ENCODE data around the gene ROBO1.

Gene ROBO1

GRCh38 chr3:79297245-79297960 is 470.4 kb downstream of the ROBO1 start:
- DNase-seq, result peak; percentile 28

DNA sequence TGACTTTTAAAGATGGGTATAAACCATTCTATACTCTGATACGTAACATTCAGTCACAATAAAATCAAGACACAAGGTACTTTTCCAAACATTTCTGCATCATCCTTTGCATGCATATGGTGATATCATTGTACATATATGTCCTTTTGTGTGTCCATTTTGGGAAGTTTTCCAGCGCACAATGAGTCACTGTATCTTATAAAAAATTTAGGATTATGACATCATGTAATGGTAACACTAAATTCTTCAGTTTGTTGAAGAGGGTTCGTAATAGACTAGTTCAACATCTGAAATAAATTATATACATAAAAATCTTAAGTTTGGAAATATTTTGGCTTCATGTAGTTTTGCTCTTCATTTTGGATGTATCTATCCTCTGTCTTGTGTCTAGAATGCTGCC is 480.9 kb downstream of the ROBO1 start:
- no peak for DNase-seq

DNA sequence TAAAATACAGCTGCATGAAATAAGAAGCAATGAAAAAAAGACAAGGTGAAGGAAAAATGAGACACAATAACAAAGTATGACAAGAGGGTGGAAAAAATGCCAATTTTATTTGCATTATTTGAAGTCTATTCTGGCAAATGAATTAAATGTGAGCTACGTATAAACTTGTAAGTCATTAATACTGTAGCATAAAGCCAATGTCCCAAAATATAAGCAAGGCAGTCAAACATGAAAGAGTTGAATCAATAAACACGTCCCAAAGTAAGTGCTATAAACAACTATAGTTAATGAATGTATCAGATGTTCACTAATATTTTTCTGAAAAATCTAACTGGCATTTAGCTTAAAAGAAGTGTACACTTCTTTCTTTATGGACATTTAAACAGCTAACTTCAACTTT is 481.9 kb downstream of the ROBO1 start:
- DNase-seq, result no peak

DNA sequence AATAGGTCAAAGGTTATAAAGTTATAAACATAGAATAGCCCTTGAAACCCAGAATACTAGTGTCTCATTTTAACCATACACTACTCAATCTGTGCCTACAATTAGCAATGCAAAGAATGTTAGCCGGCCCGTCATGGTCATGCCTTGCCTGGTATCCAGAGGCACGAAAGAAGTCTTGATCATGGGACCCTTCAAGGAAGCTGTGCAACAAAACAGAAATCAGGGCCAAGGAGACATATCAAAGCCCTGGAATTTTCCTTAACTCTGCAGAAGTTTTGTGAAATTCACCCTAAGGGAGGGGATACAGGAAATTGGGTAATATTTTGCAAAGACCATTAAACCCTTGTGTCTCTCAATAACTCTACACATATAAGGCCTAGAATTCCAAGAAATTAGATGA is 482.4 kb downstream of the ROBO1 start:
- no peak for DNase-seq

GRCh38 chr3:79284781-79285180 is 483.0 kb downstream of the ROBO1 start:
- DNase-seq, result no peak

DNA sequence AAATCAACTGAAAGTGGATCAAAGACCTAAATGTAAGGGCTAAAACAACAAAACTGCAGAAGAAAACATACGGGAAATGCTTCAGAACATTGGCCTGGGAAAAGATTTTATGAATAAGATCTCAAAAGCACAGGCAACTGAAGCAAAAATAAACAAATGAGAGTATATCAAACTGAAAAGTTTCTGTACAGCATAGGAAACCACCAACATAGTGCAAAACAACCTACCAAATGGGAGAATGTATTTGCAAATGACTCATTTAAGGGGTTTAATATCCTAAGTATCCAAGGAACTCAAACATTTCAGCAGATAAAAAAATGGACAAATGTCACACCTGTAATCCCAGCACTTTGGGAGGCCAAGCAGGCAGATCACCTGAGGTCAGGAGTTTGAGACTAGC is 489.1 kb downstream of the ROBO1 start:
- no peak for DNase-seq

- DNase-seq, result no peak
These were observed 499.4 kb downstream of the ROBO1 start for GRCh38 chr3:79268422-79268821.

DNA sequence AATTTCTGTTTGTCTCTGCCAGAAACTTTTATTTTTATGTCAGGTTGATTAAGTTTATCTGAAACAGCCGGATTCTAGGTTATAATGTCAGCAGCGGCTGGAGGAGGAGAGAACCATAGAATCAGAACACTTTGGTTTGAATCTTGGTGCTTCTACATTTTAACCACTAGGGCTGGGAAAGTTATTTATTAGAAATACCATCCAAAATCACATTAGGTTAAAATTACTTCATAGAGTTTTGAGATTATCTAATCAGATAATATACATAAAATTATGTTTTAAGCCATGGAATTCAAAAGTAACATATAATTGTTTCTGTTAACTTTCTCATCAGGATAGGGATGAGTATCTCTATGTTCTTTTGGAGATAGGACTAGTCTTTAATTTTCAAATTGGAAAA is 502.9 kb downstream of the ROBO1 start:
- no peak for DNase-seq

GRCh38 chr3:79263423-79263822 is 504.4 kb downstream of the ROBO1 start:
- DNase-seq, result no peak

GRCh38 chr3:79258479-79258878 is 509.3 kb downstream of the ROBO1 start:
- no peak for DNase-seq

- no peak for DNase-seq
These were observed 510.0 kb downstream of the ROBO1 start for GRCh38 chr3:79257791-79258190.

- DNase-seq, result no peak
These were observed 512.1 kb downstream of the ROBO1 start for GRCh38 chr3:79255702-79256101.

DNA sequence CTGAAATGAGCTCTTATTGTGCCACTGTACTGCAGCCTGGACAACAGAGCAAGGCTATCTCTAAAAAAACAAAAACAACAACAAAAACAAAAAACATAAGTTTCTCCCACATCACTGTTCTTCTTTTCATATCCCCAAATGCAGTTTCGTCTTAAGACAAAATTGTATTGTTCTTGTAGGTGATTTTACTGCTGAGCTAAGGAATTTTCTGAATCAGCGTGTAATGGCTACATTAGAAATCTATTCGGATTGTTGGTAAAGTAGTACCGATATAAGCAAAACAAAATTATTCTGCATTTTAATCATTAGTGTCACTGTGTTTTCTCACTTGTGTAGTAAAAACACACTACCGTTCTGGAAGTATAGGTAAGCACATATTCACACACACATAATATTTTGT is 512.5 kb downstream of the ROBO1 start:
- DNase-seq, result no peak

GRCh38 chr3:79253704-79254103 is 514.1 kb downstream of the ROBO1 start:
- DNase-seq, result no peak

- DNase-seq, result no peak
These were observed 514.5 kb downstream of the ROBO1 start for GRCh38 chr3:79253271-79253670.

GRCh38 chr3:79250746-79251145 is 517.1 kb downstream of the ROBO1 start:
- no peak for DNase-seq

DNA sequence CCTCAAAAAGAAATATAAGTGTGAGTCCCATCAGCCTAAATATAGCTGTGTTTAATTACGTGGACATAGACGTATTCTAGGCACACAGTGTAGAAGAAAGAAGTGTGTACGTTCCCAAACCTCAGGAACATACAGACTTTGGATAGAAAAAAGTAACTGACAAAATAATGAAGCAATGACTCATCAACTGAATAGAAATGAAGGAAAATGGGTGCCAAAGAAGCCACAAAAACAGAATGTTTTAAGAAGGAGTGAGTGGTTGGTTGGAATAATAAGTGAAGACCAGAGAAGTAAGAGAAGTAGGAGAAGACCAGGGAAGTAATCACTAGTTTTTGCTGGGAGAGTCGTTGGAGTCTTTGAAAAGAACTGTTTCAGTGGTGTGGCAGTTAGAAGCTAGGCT is 518.1 kb downstream of the ROBO1 start:
- no peak for DNase-seq

- no peak for DNase-seq
These were observed 520.1 kb downstream of the ROBO1 start for GRCh38 chr3:79247725-79248043.

DNA sequence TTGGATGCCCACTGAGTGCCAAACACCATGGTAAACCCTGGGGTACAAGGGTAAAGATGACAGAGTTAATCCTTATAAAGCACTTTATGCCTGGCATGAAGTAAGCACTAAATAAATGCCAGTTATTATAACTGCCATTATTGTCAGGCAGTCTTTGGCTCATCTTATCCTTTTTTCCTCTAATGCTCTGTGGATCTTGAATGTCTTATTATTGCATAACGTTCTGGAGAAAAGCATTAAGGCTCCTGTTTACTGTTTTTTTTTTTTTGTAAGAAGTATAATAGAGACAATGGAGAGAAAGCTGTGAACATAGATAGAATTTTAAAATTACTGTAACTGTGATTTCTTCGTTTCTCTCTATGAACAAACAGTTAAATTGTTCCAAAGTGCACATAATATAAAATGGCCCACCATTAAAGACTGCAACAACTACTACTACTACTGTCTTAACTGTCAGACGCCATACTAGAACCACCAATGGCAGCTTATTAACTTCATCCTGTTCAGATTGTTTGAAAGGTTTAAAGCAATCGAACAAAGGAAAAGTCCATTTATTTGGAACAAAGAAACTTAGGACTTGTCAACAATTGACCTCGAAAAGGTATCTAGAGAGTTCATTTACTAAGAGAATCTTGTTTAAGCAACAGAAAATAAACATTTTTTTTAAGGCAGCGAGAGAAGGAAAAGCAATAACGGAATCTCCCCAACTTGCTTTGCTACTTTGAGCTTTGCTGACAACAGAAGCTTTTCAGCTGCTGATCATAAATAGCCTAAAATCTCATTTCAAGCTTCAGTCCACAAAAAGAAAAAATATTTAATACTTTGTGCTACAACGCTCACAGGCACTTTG is 520.7 kb downstream of the ROBO1 start:
- no peak for DNase-seq

DNA sequence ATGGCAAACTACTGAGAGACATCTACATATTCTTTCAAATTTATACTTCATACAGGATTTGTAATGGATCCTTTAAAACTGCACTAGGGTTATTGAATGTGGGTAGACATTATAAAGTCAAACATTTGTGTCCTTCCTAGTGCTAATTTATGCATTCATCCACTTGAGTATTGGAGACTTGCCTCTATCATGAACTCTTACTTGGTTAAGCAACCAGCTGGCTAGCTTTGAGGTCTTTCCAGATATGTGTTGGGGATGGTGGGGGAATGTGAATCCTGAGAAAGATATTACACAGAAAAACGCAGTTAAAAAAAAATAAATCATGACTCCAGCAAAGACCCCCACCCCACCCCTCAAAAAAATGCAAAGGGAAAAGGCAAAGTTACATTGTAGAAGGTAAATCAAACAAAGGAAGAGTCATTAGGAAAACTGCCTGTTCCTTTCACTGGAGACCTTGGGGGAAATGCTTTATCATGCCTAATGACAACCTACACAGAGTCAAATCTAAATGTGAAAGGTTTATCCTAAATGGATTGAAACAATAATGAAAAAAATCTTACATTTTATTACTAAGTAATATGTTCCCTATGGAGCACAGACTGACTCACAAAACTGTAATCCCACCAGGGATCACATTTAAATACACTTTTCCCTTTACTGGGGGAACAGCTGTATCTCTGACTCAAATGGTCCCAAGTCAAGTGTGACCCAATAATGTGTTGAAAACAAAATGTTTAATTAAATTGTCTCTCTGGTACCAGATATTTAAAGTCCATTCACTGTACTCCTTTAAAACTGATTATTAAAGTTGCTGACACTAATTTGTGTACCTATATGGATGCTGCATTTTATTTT is 522.3 kb downstream of the ROBO1 start:
- DNase-seq, result no peak

- DNase-seq, result no peak
These were observed 531.3 kb downstream of the ROBO1 start for GRCh38 chr3:79236496-79236895.

GRCh38 chr3:79233431-79234060 is 534.3 kb downstream of the ROBO1 start:
- DNase-seq, result no peak

- DNase-seq, result no peak
These were observed 537.5 kb downstream of the ROBO1 start for GRCh38 chr3:79230266-79230665.
